NCI-H1930 (cell line): ENCODE results near the gene RRP8.
A peak's percentile ranks its signal among the peaks of the same experiment; 100 is the strongest.

Source experiments
- DNase-seq, 2 experiments: peaks; one replicate each; lab custom pipeline; 2025; lab: John Stamatoyannopoulos, UW

RRP8 gene

DNA sequence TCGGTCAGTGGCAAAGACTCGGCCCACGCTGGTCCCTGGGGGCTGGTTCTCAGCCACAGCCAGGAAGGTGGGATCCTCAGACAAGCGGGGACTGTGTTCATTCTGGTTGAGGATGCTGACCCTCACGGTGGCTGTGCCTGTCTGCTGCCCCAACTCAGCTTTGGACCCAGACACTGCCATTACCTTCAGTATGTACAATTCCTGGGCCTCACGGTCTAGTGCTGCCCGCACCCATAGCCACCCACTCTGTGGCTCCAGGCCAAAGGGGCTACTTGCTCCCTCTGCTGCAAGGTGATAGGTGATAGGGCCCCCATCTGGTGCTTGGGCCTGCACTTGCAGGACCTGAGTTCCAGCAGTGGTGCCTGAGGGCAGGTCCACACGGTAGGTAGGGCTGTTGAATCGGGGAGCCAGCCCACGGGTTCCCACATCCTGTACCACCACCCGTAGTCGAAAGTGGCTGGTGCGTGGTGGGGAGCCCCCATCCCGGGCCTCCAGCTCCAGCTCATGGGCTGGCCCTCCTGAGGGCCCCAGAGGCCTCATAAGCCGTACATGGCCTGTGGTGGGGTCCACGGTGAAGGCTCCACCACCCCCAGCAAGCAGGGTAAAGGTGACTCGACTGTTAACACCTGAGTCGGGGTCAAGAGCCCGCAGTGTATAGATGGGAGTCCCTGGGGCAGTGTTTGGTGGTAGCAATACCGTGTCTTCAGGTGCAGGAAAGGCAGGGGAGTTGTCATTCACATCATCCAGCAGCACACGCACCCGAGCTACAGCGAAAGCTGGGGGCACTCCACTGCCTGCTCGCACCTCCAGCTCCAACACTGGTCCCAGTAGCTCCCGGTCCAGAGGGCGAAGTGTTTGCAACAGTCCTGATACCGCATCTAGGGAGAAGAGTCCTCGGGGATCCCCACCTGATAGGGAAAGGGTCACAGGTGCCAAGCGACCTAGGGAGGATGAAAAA is 29.0 kb upstream of the RRP8 start:
- DNase-seq: no peak

DNA sequence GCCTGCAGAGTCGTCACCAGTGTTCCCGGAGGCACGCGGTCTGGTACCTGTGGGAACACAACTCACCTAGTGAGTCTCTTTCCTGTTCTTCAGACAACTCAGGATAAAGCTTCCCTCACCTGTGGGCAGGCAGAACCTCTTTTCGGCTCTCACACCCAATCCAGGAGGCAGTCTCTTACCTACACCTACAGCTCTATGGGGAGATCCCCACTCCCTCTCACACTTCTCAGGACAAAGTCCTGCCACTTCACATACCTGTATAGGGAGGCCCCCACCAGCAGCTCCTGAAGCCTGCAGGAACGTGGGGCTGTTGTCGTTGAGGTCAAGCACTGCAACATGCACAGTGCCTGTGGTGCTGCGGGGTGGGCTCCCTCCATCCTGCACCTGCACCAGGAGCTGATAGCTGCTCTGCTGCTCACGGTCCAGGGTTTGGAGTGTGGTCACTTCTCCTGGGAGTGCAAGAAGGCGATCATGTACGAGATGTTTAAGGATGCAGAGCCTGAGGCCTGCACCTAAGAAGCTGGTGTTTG is 28.0 kb upstream of the RRP8 start:
- DNase-seq: no peak

DNA sequence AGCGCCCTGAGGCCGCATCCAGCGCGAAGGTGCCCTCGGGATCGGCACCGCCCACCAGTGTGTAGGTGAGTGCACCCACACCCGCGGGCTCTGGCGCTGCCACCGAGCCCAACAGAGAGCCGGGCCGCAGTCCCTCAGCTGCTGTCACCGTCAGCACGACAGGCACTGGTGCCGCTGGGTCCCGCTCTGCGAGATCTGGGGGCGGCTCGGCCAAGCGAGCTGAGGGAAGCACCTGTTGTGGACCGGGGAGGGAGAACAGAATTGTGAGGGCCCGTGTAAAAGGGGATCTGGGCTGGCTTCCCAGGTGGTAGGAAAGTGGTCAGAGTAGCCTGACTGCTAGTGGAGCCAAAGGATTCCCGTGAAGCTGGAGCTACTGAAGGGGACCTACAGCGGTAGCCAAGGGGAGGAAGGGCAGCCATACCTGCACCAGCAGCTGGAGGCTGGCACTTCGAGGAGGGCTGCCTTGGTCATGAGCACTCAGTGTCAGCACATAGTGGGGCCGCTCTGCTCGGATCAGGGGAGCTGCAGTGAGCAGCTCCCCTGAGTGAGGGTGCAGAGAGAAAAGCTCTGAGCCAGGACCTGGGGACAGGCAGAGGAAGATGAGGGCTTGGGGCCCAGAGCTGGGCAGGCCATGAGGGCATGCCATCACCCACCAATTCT is 27.3 kb upstream of the RRP8 start:
- DNase-seq: no peak

DNA sequence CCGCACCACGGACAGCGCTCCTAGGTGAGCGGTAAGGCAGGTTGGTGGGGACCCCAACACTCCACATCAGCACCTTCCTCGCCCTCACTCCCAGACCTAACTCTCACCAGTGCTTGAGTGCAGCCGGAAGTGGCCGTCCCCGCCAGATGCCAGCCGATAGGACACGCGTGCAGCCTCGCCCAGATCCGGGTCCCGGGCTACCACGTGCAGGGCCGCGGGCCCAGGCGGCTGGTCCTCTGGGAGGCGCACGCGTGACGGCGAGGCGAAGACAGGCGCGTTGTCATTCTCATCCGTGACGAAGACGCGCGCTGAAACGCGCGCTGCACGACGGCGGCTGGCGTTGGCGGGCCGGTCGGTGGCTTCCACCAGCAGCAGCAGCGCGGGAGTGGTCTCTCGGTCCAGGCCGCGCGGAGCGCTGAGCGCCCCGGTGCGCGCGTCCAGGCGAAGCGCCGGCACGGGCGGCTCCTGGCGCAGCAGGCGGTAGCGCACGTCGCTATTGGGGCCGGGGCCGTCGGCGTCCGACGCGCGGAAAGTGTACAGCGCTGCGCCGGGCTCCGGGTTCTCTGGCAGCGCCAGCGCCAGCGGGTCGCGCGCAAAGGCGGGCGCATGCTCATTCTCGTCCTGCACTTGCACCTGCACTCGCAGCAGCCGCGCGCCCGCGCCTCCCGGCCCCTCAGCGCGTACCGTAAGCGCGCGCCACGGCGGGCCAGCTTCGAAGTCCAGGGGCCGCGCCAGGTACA is 26.6 kb upstream of the RRP8 start:
- DNase-seq: no peak

DNA sequence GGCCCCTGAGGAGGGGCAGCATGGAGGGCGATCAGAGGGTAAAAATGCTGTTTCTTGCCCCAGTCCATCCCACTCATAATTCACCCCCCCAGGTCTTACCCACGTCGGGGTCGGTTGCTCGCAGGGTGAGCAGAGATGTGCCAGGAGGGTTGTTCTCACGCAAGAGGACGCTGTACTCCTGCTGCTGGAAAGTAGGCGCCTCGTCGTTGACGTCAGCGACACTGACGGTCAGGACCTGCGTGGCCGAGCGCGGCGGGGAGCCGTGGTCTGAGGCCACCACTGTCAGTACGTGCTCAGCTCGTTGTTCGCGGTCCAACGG is 26.1 kb upstream of the RRP8 start:
- DNase-seq: no peak

DNA sequence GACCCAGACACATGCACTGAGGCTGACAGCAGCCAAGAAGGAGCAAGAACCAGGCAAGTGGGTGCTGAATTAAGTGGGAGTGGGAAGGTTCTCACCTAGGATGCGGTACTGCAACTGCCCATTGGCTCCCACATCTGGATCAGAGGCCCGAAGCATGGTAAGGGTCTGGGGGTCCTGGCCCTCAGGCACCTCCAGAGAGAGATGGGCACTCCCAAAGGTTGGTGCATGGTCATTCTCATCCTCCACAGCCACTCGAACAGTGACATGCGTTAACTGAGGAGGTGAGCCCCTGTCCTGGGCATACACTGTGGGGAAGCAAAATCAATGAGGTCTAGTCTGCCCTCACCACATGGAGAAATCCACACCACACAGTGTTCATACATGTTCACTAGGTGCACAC is 25.1 kb upstream of the RRP8 start:
- DNase-seq: no peak

DNA sequence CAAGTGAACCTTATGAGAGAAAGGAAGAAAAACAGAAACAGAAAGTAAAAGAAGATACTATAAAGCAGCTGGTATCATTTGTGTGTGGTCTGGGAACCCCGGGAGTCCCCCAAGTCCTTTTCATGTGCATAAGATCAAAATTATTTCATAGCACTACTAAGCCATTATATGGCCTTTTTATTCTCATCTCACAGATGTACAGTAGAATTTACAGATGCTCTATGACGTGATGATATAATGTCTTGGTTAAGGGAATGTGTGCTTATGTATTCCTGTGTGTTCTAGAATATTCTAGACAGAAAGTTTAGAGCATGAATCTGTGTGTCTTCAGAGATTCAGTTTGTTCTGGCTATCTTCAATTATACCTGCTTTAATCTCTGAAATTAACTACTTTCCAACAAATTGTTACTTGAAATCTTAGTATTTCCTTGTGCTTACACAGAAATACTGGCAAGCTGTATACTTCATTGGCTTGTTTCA is 24.4 kb upstream of the RRP8 start:
- DNase-seq: no peak

DNA sequence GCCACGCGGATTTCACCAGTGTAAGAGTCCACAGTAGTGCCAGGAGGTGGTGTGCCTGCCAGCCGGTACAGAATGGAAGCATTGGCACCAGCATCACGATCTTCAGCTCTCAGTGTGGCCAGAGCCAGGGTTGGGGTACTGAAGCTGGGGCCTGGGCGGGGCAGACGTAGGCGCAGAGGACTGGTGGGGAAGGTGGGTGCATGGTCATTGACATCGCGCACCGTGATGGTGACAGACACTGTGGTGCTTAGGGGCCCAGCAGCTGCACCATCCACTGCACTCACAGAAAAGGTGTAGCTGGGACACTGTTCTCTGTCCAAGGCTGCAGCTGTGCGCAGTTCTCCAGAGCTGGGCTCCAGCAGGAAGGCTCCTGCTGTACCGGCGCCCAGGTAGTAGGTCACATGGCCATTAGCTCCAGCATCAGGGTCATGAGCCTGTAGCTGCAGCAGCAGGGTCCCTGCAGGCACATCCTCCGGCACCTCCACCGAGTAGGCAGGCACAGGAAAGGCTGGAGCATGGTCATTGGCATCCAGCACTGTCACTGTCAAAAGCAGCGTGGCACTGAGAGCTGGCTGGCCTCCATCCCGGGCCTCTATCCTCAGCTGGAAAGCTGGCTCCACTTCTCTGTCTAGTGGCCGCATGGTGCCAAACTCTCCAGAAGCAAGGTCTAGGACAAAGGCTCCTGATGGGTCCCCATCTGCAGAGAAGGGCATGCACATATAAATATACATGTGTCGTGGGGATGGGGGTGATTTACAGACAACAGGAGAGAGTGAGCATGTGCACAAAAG is 23.8 kb upstream of the RRP8 start:
- DNase-seq: no peak

DNA sequence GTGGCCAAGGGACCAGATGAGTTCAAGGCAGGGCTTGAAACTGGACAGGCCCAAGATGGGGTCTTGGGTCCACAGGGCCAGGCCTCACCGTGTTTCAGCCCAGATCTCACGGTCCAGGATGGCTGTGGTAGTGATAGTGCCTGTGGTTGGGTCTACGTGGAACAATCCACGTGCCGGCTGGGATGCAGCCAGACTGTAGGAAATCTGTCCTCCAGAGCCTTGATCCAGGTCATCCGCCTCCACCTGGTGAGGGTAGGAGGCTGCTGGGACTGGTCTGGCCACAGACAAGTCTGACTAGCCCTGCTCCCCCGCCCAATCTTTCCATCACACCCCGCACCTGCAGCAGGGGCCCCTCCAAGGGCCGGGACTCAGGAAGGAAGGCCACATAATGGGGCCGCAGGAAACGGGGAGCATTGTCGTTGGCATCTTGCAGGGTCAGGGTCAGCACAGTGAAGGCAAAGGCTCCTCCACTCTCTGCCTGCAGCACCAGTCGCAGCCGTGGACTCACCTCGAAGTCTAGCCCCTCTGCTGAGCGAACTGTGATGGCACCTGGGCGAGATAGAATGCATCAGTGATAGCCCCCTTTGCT is 22.5 kb upstream of the RRP8 start:
- DNase-seq: no peak

DNA sequence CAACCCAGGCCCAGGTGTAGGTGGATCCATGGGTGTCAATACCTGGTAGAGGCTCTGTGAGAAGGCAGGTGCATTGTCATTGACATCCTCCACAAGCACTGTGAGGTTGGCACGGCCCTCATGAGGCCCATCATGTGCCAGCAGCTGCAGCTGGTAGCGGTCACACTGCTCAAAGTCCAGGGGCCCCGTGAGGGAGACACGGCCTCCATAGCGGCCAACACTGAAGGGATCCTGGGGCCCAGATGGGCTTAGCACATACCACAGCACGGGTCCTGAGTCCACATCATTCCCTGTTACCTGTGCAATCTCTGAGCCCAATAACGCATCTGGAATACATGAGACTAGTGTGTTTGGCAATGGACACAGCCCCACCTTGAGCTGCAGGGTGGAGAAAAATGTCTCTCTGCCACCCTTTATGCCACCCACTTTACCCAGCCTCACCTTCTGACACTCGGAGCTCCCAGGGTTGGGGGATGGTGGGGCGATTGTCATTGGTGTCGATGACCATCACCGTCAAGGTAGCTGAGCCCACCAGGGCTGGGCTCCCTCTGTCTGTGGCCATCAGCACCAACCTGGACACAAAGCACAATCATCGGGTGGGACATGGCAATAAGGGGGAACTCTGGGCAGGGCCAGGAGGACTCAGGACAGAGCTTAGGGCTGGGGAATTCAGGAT is 21.9 kb upstream of the RRP8 start:
- no peak for DNase-seq

DNA sequence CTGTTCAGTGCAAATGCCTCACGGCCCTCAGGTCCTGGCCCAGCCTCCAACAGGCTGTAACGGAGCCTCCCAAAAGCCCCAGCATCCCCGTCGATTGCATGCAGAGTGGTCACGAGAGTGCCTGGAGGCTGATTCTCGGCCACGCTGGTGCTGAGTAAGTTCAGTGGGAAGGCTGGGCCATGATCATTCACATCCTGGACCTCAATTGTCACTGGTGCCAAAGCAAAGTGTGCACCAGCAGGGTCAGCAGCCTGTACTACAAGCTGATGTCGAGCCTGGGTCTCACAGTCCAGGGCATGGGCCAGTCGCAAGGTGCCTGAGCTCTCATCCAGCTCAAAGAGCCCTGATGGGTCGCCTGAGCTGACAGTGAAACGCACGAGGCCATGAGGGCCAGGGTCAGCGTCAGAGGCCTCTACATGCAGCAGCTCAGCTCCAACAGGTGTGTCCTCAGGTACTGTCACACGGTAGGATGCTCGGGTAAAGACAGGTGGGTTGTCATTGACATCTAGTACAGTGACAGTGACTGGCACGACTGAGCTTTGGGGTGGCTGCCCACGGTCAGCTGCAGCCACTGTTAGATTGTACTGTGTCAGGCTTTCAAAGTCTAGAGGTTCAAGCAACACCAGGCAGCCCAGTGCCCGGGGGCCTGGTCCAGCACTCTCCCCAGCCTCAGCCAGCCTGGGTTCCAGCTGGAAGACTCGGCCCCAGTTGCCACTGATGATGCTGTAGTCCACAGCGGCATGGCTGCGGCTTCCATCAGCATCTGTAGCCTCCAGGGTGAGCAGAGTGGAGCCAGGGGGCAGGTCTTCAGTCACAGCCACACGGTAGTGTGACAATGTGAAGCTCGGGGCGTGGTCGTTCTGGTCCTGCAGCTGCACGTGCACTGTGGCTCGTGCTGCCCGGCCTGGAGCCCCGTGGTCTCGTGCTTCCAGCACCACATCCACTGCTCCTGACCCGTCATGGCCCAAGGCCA is 20.3 kb upstream of the RRP8 start:
- no peak for DNase-seq

DNA sequence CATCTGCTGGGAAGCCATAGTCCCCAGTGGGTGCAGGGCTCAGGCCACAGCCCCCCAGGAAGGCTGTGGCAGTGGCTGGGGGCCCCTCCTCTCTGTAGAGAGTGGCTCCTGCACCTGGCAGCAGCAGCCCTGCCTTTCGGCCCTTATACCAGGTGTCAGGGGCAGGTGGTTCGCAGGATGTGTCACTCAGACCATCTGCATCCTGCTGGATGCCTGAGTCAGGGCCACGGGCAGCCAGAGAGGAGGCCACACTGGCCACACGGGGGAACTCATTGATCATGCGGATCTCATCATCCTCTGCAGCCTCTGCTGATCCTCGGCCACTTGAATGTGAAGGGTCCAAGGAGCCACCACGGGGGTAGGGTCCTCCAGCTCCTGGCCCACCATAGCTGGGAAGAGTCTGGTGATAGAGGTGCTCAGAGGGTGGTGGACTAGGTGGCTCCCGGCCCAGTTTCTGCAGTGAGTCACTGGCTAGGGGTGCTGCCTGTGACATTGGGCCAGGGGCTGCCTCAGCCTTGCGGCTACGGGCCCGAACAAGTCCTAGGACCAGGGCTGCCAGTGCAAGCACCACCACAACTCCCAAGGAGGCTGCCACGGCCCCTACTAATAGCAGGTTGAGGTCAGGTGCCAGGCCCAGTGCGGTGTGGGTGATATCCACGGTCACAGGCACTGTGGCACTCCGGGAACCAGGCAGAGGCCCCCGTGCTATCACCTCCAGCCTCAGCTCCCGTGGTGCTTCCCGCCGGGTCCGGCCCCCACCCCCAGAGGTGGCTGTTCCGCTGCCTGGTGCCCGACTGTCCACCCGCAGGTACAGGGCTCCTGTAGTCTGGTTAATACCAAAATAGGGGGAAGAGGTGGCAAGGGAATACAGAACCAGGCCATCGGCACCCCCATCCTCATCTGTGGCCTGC is 19.1 kb upstream of the RRP8 start:
- no peak for DNase-seq

DNA sequence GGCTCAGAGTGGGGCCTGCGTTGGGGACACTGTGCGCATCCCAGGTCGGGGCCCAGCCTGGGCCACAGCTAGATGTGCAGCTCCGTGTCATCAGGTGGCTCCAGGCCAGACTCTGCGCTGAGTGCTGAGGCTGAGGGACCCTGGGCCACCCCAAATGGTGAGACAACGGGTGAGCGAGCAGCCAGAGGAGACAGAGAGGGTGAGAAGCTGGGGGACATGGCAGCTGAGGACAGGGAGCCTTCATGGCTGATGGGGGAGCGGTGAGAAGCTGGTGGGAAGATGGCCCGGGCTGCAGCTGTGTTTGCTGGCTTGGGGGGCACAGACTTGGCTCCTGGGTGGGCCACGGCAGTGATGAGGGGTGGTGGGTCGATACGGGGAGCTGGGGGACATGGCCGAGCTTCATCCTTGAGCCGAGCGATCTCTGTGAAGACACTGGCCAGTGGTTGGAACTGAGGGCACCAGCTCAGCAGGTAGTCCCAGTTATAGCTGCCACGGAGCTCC is 18.3 kb upstream of the RRP8 start:
- DNase-seq: no peak

DNA sequence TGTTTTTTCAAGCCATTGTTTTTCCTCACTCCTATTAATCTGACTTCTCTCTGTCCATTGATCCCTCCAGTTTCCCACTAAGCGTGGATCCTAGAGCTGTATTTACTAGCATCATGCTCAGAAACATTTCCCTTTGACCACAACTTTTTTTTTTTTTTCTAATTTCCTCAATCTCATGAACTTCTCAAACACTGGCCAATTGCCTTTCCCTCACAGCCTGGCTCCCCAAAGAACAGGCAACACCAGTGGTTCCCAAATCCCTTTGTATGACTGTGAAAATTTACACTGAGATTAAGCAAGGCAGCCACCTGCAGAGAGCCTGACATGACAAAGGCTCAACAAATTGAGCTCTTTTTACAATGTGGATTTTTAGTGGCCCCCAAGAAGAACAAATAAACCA is 17.2 kb upstream of the RRP8 start:
- no peak for DNase-seq

DNA sequence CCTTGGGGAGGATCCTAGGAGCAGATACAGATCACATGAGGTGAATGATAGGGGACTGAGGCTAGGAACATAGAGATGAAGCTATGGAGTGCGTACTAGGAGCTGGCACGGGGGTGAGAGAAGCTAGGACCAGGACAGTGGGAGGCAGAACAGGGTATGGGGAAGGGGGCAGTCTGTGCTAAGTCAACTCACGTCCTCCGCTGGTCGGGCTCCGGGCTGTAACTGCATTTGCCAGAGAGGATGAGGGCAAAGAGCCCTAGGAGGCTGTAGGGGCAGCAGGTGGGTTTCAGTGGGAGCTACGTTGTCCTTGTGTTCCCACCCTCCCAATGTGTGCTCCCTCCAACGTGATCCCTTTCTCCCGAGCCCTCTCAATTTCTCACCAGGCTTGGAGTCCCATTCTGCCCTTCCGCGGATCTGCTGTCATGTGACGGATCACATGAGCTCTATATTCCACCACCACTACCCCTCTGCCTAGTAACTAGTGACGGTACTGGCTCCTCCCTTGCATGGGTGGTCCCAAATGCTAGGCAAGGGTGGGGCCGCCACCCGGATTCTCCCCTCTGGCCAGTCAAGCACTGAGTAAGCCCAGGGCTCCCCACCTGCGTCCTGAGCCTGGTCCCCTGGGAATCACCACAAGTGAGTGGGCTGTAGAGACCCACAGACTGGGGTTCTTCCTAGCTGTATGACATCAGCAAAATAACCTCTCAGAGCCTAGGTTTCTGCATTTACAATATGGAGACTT is 15.8 kb upstream of the RRP8 start, which contains the start of gene TPP1:
TPP1 (minus strand) TSS at position 419 of the 742 bp plus-strand sequence; CDS start at position 397, 22 bp downstream.
- peak; percentile 91 for DNase-seq

DNA sequence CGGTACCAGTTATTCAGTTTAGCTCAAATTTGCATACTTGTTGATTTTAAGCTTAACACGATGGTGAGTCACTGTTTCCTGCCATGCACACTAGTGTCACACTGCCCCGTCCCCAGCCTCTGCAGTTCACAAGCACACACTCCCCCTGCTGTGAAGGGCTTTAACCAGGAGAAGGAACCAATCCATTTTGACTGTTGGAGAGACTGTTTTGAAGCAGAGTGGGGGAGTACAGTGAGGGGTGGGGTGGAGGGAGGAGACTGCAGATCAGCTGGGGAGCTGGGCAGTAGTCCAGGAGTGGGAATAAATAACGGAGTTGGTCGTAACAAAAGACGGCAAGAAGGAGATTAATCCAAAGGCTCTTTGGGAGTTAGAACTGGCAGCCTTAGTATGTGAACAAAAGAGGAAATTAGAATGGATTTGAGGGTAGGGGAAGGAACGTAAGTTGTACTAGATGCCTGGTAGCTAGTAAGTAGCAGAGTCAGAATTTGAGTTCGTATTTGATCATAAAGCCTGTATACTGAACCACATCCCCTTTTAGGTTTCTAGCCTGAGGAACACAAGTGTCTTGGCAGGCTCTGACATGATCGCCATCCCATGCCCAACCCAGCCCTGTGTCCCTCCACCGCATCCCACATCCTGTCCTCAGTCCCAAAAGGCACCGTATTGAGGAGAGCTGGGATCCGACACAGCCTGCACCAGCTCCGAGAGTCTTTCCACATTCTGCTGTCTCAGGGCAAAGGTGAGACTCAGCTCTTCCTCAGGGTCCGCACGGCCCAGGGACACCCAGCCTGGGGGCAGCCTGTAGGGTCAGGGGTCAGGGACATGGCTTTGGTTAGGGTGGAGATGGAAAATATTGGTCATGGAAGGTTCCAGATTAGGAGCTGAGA is 14.9 kb upstream of the RRP8 start:
- no peak for DNase-seq
